GM12801 (cell line): Measurements from ENCODE around the gene HPS6.

Source experiments
- CTCF ChIP-seq: IDR thresholded peaks from one replicate; pipeline ENCODE4 v1.5.1; 2011; ENCODE audit warnings: control low read depth; ENCODE audit not compliant: insufficient read length; ENCODE audit errors: extremely low read depth

The HPS6 gene

GRCh38 chr10:102064868-102065560 lies at the start of gene HPS6:
HPS6 (plus strand) TSS chr10:102065349; CDS start chr10:102065475, 126 bp downstream.
- no peak for TF ChIP-seq CTCF

- no peak for TF ChIP-seq CTCF
Measured at GRCh38 chr10:102016416-102016815, 48.7 kb upstream of the HPS6 start.

DNA sequence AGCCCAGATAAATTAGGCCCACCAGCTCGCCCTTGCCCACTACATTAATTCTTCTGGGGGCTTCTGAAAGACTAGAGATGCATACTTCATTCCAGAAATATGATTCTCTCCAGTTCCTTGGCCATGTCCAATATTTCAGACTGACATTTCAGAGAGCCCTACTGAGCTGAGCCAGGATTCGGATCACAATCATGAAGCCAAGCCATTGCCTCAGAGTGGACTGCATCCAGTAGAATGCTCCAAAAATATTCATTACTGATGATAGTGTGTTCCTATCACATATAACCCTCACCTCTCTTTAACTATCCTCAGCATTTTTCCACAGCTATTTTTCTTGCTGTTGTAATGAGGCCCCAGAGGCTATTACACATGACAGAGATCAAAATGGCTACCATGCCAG lies 47.9 kb upstream of the HPS6 start:
- no peak for TF ChIP-seq CTCF

GRCh38 chr10:102020938-102021337 lies 44.2 kb upstream of the HPS6 start:
- no peak for TF ChIP-seq CTCF

DNA sequence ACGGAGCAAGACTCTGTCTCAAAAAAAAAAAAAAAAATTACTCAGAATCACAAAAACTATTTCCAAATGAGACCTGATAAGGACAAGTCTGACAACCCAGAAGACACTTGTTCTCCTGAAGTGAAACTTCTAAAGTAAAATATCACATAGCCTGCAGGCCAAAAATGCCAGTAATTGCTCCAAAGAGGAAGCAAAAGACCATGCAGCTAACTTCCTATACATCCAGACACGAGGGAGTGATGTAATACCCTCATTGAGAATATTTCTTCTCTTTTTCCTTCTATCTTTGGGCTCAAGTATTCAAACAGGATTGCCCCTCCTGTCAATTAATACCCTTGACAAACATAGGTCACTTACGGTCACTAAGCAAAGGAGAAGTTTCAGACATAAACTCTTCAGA lies 40.4 kb upstream of the HPS6 start:
- TF ChIP-seq CTCF = no peak

DNA sequence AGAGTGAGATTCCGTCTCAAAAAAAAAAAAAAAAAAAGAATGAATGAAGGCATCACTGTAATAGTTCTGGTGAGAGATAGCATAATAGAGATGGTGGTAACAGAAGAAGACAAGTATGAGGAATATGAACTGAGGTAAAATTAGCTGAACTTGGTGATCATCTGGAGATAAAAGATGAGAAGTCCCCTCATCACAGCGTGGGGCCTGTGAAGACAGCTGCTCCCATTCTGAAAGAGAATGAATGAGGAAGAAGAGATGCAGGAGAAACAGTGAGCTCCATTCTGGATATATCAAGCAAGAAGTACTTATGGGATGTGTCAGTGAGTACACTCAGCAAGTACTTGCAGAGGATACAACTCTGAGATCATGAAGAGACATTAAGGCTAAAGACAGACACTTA lies 37.9 kb upstream of the HPS6 start:
- TF ChIP-seq CTCF = no peak

DNA sequence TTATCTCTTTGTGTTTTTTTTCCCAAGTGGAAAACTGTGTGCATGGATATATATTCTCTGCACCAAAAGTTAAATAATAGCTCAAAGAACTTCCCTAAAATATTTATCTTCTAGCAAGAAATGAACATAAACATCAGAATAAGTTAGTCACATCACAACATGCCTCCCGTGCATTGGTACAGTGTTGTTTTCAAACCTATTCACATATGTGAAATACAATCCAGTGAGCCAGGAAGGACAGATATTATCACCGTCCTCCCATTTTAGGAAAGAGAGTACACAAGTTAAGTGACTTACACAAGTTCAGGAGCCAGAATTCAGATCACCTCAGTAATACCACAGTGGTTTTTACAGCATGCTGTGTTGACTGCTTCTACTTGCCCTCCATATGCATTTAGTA lies 31.4 kb upstream of the HPS6 start:
- no peak for TF ChIP-seq CTCF
